Measurements from ENCODE around the gene ATP8B1. TPM values are rescaled to one million over a fixed set of nuclear protein-coding genes. Genes with fewer than 3 reads are reported as not detected.

The ATP8B1 gene
- total and polyA plus RNA-seq, 9 of the 15 experiments (the other 6 are each of a cell fraction or from before 2014, with no cell fraction given): 0.01 to 0.22 (median 0.03) TPM; not detected in 3

DNA sequence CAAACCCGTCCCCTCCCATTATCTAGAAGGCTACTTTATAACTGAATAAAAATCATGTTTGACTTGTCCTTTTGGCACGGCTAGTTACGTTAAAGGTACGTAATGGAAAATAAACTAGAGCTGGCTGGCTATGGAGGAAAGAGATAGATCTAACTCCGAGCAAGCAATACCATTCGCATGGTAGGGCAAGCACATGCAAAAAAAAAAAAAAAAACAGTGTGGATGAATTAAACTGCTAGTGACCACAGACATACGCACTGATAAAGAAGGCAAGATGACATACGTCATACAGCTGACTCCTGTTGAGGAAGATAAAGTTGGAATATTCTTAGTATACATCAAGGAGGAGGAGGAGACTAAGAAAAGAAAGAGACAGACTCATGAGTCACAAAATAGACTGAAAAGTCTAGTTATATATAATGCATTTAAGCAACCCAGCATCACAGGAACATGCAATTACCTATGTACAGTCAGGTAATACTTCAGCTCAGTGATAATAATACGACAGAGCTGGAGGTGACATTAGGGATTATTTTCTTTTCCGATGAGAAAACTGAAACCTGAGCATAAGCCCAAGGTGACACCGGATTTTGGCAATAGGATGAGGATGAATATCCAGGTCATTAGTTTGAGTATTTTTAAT, 143.5 kb downstream of the ATP8B1 start (continued):
- TF ChIP-seq EGR1 (conservative IDR thresholded peaks at IDR 0.05) (0 out of 2 replicates have a peak, but pooled peaks have one; percentile 4), DNMT1 (IDR thresholded peaks at IDR 0.05) (no peak), ZNF175 (CRISPR knock-in tag; IDR thresholded peaks at IDR 0.05; ENCODE audit: low read depth) (0 out of 2 replicates have a peak, but pooled peaks have one; percentile 45), ZNF707 (CRISPR knock-in tag; conservative IDR thresholded peaks at IDR 0.05) (no peak), NFIC (IDR thresholded peaks at IDR 0.05) (peak; percentile 69), RCOR1 (IDR thresholded peaks at IDR 0.05; ENCODE audit: borderline replicate concordance in 1 of 2, low read depth in 2 of 2, low read length in 2 of 2) (peak in 1 of 2 experiments; percentile 76; a peak in 2 of 4 replicates), GABPB1 (CRISPR knock-in tag; IDR thresholded peaks at IDR 0.05) (0 out of 2 replicates have a peak, but pooled peaks have one; percentile 33), PTTG1 (tag; IDR thresholded peaks at IDR 0.05; ENCODE audit: low read depth) (no peak)
- TF ChIP-seq, protein P1, sequence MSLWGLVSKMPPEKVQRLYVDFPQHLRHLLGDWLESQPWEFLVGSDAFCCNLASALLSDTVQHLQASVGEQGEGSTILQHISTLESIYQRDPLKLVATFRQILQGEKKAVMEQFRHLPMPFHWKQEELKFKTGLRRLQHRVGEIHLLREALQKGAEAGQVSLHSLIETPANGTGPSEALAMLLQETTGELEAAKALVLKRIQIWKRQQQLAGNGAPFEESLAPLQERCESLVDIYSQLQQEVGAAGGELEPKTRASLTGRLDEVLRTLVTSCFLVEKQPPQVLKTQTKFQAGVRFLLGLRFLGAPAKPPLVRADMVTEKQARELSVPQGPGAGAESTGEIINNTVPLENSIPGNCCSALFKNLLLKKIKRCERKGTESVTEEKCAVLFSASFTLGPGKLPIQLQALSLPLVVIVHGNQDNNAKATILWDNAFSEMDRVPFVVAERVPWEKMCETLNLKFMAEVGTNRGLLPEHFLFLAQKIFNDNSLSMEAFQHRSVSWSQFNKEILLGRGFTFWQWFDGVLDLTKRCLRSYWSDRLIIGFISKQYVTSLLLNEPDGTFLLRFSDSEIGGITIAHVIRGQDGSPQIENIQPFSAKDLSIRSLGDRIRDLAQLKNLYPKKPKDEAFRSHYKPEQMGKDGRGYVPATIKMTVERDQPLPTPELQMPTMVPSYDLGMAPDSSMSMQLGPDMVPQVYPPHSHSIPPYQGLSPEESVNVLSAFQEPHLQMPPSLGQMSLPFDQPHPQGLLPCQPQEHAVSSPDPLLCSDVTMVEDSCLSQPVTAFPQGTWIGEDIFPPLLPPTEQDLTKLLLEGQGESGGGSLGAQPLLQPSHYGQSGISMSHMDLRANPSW (CRISPR knock-in tag; IDR thresholded peaks at IDR 0.05): no peak
- TF ChIP-seq, protein P2, sequence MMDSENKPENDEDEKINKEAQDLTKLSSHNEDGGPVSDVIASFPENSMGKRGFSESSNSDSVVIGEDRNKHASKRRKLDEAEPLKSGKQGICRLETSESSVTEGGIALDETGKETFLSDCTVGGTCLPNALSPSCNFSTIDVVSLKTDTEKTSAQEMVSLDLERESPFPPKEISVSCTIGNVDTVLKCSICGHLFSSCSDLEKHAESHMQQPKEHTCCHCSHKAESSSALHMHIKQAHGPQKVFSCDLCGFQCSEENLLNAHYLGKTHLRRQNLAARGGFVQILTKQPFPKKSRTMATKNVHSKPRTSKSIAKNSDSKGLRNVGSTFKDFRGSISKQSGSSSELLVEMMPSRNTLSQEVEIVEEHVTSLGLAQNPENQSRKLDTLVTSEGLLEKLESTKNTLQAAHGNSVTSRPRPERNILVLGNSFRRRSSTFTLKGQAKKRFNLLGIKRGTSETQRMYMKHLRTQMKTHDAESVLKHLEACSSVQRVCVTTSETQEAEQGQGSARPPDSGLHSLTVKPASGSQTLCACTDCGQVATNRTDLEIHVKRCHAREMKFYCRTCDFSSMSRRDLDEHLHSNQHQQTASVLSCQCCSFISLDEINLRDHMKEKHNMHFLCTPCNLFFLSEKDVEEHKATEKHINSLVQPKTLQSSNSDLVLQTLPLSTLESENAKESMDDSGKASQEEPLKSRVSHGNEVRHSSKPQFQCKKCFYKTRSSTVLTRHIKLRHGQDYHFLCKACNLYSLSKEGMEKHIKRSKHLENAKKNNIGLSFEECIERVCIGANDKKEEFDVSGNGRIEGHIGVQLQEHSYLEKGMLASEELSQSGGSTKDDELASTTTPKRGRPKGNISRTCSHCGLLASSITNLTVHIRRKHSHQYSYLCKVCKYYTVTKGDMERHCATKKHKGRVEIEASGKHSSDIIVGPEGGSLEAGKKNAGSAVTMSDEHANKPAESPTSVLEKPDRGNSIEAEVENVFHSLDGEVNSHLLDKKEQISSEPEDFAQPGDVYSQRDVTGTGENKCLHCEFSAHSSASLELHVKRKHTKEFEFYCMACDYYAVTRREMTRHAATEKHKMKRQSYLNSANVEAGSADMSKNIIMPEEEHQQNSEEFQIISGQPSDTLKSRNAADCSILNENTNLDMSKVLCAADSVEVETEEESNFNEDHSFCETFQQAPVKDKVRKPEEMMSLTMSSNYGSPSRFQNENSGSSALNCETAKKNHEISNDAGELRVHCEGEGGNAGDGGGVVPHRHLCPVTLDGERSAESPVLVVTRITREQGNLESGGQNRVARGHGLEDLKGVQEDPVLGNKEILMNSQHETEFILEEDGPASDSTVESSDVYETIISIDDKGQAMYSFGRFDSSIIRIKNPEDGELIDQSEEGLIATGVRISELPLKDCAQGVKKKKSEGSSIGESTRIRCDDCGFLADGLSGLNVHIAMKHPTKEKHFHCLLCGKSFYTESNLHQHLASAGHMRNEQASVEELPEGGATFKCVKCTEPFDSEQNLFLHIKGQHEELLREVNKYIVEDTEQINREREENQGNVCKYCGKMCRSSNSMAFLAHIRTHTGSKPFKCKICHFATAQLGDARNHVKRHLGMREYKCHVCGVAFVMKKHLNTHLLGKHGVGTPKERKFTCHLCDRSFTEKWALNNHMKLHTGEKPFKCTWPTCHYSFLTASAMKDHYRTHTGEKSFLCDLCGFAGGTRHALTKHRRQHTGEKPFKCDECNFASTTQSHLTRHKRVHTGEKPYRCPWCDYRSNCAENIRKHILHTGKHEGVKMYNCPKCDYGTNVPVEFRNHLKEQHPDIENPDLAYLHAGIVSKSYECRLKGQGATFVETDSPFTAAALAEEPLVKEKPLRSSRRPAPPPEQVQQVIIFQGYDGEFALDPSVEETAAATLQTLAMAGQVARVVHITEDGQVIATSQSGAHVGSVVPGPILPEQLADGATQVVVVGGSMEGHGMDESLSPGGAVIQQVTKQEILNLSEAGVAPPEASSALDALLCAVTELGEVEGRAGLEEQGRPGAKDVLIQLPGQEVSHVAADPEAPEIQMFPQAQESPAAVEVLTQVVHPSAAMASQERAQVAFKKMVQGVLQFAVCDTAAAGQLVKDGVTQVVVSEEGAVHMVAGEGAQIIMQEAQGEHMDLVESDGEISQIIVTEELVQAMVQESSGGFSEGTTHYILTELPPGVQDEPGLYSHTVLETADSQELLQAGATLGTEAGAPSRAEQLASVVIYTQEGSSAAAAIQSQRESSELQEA (IDR thresholded peaks at IDR 0.05; ENCODE audit: low read depth): no peak
- TF ChIP-seq, protein P3, sequence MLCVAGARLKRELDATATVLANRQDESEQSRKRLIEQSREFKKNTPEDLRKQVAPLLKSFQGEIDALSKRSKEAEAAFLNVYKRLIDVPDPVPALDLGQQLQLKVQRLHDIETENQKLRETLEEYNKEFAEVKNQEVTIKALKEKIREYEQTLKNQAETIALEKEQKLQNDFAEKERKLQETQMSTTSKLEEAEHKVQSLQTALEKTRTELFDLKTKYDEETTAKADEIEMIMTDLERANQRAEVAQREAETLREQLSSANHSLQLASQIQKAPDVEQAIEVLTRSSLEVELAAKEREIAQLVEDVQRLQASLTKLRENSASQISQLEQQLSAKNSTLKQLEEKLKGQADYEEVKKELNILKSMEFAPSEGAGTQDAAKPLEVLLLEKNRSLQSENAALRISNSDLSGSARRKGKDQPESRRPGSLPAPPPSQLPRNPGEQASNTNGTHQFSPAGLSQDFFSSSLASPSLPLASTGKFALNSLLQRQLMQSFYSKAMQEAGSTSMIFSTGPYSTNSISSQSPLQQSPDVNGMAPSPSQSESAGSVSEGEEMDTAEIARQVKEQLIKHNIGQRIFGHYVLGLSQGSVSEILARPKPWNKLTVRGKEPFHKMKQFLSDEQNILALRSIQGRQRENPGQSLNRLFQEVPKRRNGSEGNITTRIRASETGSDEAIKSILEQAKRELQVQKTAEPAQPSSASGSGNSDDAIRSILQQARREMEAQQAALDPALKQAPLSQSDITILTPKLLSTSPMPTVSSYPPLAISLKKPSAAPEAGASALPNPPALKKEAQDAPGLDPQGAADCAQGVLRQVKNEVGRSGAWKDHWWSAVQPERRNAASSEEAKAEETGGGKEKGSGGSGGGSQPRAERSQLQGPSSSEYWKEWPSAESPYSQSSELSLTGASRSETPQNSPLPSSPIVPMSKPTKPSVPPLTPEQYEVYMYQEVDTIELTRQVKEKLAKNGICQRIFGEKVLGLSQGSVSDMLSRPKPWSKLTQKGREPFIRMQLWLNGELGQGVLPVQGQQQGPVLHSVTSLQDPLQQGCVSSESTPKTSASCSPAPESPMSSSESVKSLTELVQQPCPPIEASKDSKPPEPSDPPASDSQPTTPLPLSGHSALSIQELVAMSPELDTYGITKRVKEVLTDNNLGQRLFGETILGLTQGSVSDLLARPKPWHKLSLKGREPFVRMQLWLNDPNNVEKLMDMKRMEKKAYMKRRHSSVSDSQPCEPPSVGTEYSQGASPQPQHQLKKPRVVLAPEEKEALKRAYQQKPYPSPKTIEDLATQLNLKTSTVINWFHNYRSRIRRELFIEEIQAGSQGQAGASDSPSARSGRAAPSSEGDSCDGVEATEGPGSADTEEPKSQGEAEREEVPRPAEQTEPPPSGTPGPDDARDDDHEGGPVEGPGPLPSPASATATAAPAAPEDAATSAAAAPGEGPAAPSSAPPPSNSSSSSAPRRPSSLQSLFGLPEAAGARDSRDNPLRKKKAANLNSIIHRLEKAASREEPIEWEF (CRISPR knock-in tag; IDR thresholded peaks at IDR 0.05): peak; percentile 52; the same call in 1 of the 2 replicates
